DMS 273 (cell line): ENCODE measurements around the gene VPS33B.
"Not testable (repeated sequence)": the region's sequence is repeated elsewhere in the genome, so short reads cannot be mapped to it uniquely, and the experiment has no call there.

Source experiments
- DNase-seq: peaks from one replicate; lab custom pipeline; 2025; ENCODE audit not compliant: unreplicated experiment; lab: John Stamatoyannopoulos, UW

The VPS33B gene

GRCh38 chr15:91032919-91033803, 10.8 kb upstream of the VPS33B start:
- DNase-seq: peak; percentile 62

- no peak for DNase-seq
These were observed 9.4 kb upstream of the VPS33B start for GRCh38 chr15:91031796-91032195.

- no peak for DNase-seq
These were observed 5.3 kb upstream of the VPS33B start for GRCh38 chr15:91027677-91028076.

GRCh38 chr15:91023720-91024119, 1.3 kb upstream of the VPS33B start:
- no peak for DNase-seq

- no peak for DNase-seq
These were observed 387 bp upstream of the VPS33B start for GRCh38 chr15:91022832-91023129.

GRCh38 chr15:91021516-91022074, 799 bp downstream of the VPS33B start:
- peak; percentile 57 for DNase-seq

GRCh38 chr15:91018158-91018557, 4.2 kb downstream of the VPS33B start:
- DNase-seq: no peak

- no peak for DNase-seq
These were observed 4.7 kb downstream of the VPS33B start for GRCh38 chr15:91017716-91018115.

- not testable (repeated sequence) for DNase-seq
These were observed 8.7 kb downstream of the VPS33B start for GRCh38 chr15:91013701-91014100.

- no peak for DNase-seq
These were observed 15.1 kb downstream of the VPS33B start for GRCh38 chr15:91007266-91007665.

GRCh38 chr15:91001209-91001608, 21.2 kb downstream of the VPS33B start:
- no peak for DNase-seq

- no peak for DNase-seq
These were observed 23.7 kb downstream of the VPS33B start for GRCh38 chr15:90998737-90999136.

- peak; percentile 98 for DNase-seq
These were observed 27.7 kb downstream of the VPS33B start, which contains the start of gene PRC1 for GRCh38 chr15:90994417-90995311. Gene PRC1 (minus strand): TSS chr15:90994535. CDS start chr15:90994417, 118 bp downstream.

GRCh38 chr15:90994059-90994416, 28.4 kb downstream of the VPS33B start:
- DNase-seq: peak; percentile 54

- DNase-seq: no peak
These were observed 30.7 kb downstream of the VPS33B start for GRCh38 chr15:90991587-90992285.

- no peak for DNase-seq
These were observed 31.9 kb downstream of the VPS33B start for GRCh38 chr15:90990446-90990845.

GRCh38 chr15:90989040-90989768, 33.2 kb downstream of the VPS33B start:
- DNase-seq: no peak

GRCh38 chr15:90988296-90988695, 34.1 kb downstream of the VPS33B start:
- DNase-seq: no peak

- DNase-seq: no peak
These were observed 34.7 kb downstream of the VPS33B start for GRCh38 chr15:90987561-90988141.
